Measurements from ENCODE around the gene LOXHD1.

Gene LOXHD1

GRCh38 chr18:46675112-46675511 lies 18.1 kb upstream of the LOXHD1 start:
- DNase-seq, result no peak

GRCh38 chr18:46672062-46672970 lies 15.3 kb upstream of the LOXHD1 start:
- no peak for DNase-seq

- DNase-seq, result no peak
Observed at GRCh38 chr18:46668694-46669093, 11.7 kb upstream of the LOXHD1 start.

GRCh38 chr18:46668135-46668534 lies 11.1 kb upstream of the LOXHD1 start:
- DNase-seq, result no peak

- no peak for DNase-seq
Observed at GRCh38 chr18:46663539-46663938, 6.5 kb upstream of the LOXHD1 start.

GRCh38 chr18:46660957-46661749 lies 4.1 kb upstream of the LOXHD1 start:
- DNase-seq, result no peak

- no peak for DNase-seq
Observed at GRCh38 chr18:46659484-46659883, 2.5 kb upstream of the LOXHD1 start.

GRCh38 chr18:46656326-46657114 lies 500 bp downstream of the LOXHD1 start:
- DNase-seq, result no peak

GRCh38 chr18:46652372-46652771 lies 4.6 kb downstream of the LOXHD1 start:
- DNase-seq, result no peak

GRCh38 chr18:46650681-46651080 lies 6.3 kb downstream of the LOXHD1 start:
- DNase-seq, result no peak

GRCh38 chr18:46649071-46649862 lies 7.8 kb downstream of the LOXHD1 start:
- DNase-seq, result no peak

- DNase-seq, result no peak
Observed at GRCh38 chr18:46646468-46646867, 10.6 kb downstream of the LOXHD1 start.

- no peak for DNase-seq
Observed at GRCh38 chr18:46642561-46642960, 14.5 kb downstream of the LOXHD1 start.

GRCh38 chr18:46641917-46642316 lies 15.1 kb downstream of the LOXHD1 start:
- no peak for DNase-seq

GRCh38 chr18:46639386-46639785 lies 17.6 kb downstream of the LOXHD1 start:
- DNase-seq, result no peak

- DNase-seq, result no peak
Observed at GRCh38 chr18:46636040-46636630, 20.9 kb downstream of the LOXHD1 start.

GRCh38 chr18:46632401-46633071 lies 24.5 kb downstream of the LOXHD1 start:
- DNase-seq, result no peak

- no peak for DNase-seq
Observed at GRCh38 chr18:46630991-46631390, 26.0 kb downstream of the LOXHD1 start.

GRCh38 chr18:46630160-46630559 lies 26.9 kb downstream of the LOXHD1 start:
- no peak for DNase-seq

- no peak for DNase-seq
Observed at GRCh38 chr18:46629361-46629760, 27.7 kb downstream of the LOXHD1 start.

GRCh38 chr18:46628206-46628605 lies 28.8 kb downstream of the LOXHD1 start:
- DNase-seq, result no peak
